Gastrocnemius medialis (tissue), 4 donors: ENCODE measurements around the gene RBM42.

Source experiments
- CTCF ChIP-seq, 5 experiments: fragments of 450-650 bp in 3 of 5; fragments of 200-600 bp in 2 of 5; sonication (generic) in 2 of 5; IDR thresholded peaks in 4 of 5; conservative IDR thresholded peaks in 1 of 5; 1 replicate in 4 of 5; 2 replicates in 1 of 5; pipeline ENCODE4 v1.5.1; 2016 to 2019; ENCODE audit warnings: antibody characterized with exemption in 5 of 5, mild to moderate bottlenecking in 3 of 5, moderate library complexity in 3 of 5
- POLR2A ChIP-seq, 2 donors: fragments of 450-650 bp; IDR thresholded peaks; one replicate each; pipeline ENCODE4 v1.6.1; 2017; ENCODE audit warnings: antibody characterized with exemption in 2 of 2, mild to moderate bottlenecking in 2 of 2, moderate library complexity in 2 of 2

GRCh38 chr19:35642312-35642711, 13.5 kb downstream of the RBM42 start:
- TF ChIP-seq CTCF (IDR thresholded peaks at IDR 0.05 in 4 of 5, conservative IDR thresholded peaks at IDR 0.05 in 1 of 5) (no peak), POLR2A (IDR thresholded peaks at IDR 0.05) (no peak)
